Psoas muscle (tissue), 8 donors: Measurements from ENCODE around the gene ULK4. TPM values are rescaled to one million over a fixed set of nuclear protein-coding genes. Genes with fewer than 3 reads are reported as not detected.

Source experiments
- ATAC-seq, 4 donors: fragments of 200-7000 bp; cut with Tn5 transposase; one replicate each; pipeline ENCODE4 v1.9.1; 2020; ENCODE audit warnings: moderate library complexity in 3 of 4, mild to moderate bottlenecking in 2 of 4
- DNase-seq, 2 donors: peaks; one replicate each; pipeline ENCODE4 v3.0.0-alpha.2; 2020
- H3K27ac ChIP-seq: fragments of 200-600 bp; one replicate; pipeline ENCODE4 v1.8.0; 2022
- H3K27me3 ChIP-seq, 3 donors: fragments of 200-600 bp in 1 of 3; one replicate each; pipeline versions ENCODE4 v1.6.1 to v1.8.0; 2013 to 2022; ENCODE audit warnings: low read length in 2 of 3, mild to moderate bottlenecking in 2 of 3, moderate library complexity in 1 of 3; ENCODE audit not compliant: insufficient read depth in 3 of 3
- H3K36me3 ChIP-seq, 2 donors: fragments of 200-600 bp in 1 of 2; one replicate each; pipeline versions ENCODE4 v1.6.1 to v1.8.0; 2013 to 2022; ENCODE audit warnings: low read depth in 1 of 2, mild to moderate bottlenecking in 1 of 2, moderate library complexity in 1 of 2; ENCODE audit not compliant: insufficient read depth in 1 of 2
- H3K4me1 ChIP-seq: fragments of 200-600 bp; one replicate; pipeline ENCODE4 v1.8.0; 2022
- H3K4me3 ChIP-seq: fragments of 200-600 bp; one replicate; pipeline ENCODE4 v1.8.0; 2022; ENCODE audit warnings: mild to moderate bottlenecking
- H3K9me3 ChIP-seq: fragments of 200-600 bp; one replicate; pipeline ENCODE4 v1.8.0; 2022
- WGBS, 3 donors: extraction: QIAGEN DNeasy Blood & Tissue Kit; methylation state at CpG; one replicate each; pipeline versions ENCODE4 v1.1.6 to v1.1.7; 2013; 5-methylcytosine and 5-hydroxymethylcytosine counted together
- intact Hi-C, 2 donors: fragments of 100-400 bp; cut with DNase I; formaldehyde crosslinking; loops; one replicate each; pipeline versions ENCODE4 v1.11.0 to v1.14.2; 2022
- polyA plus RNA-seq, 3 donors: library from polyadenylated mRNA; stranded (reverse); fragments of 200-250 nt; gene quantifications; one replicate each; pipeline ENCODE4 v1.2.3, GENCODE V29; 2013
- total RNA-seq, 4 donors: library from RNA; stranded (reverse); fragmentation: NEBNext Ultra II Directional in 2 of 4; extraction: Animal tissue kit (Norgen Biotek cat#: 25700) in 2 of 4; gene quantifications; one replicate each; pipeline versions ENCODE4 v1.2.1 to v1.2.4, GENCODE V29; 2021 to 2023
- TF ChIP-seq, protein P1 (sequence below): fragments of 200-600 bp; IDR thresholded peaks from one replicate; pipeline ENCODE4 v1.8.0; 2022; ENCODE audit warnings: antibody characterized with exemption
- donor health status: healthy with polysubstance abuse.
- donor health status: DM: no; HTN: no; CAD: no; lungs with moderate emphysema.
- donor health status: Bipolar disorder and iron deficiency.
- donor health status: healthy.
- donor health status: DM: yes; HTN: yes; CAD: no.
- donor health status: DM: no; HTN: no; CAD: no.
- donor health status: DM: no; HTN: no; CAD: no.
- donor health status: DM: yes; HTN: yes; CAD: no.

Gene ULK4
- total and polyA plus RNA-seq, 7 donors: 0.61 to 3.2 (median 1.0) TPM

DNA sequence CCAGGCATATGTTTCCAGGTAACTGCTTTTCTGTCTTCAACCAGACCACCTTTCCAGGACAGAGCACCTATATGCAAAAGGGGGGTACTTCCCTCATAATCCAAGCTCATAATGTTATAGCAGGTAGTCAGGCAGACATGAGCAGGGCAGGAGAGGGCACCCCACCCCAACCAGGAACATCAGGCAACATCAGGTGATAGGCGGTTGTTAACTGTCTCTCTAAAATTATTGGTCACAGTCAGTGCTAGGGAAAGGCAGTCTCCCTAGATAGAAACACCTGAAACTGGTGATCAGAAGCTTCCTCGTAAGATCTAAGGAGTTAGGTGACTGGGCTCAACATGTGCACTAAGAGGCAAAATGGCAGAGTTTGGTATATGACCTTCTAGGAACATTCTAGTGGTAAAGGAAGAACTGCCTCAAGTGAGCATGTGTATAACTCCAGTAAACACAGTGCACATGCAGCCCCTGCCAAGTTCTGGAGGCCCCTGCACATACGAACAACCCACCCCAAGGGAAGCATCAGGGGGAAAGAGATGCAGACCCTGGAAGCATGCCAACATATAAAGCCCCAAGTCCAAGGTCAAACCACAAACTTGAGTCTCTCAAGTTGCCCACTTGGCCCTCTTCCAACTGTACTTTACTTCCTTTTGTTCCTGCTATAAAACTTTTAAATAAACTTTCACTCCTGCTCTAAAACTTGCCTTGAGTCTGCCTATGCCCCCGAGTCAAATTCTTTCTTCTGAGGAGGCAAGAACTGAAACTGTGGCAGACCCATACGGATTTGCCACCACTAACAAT lies 270.9 kb downstream of the ULK4 start:
- intact Hi-C loops: no loop called here

DNA sequence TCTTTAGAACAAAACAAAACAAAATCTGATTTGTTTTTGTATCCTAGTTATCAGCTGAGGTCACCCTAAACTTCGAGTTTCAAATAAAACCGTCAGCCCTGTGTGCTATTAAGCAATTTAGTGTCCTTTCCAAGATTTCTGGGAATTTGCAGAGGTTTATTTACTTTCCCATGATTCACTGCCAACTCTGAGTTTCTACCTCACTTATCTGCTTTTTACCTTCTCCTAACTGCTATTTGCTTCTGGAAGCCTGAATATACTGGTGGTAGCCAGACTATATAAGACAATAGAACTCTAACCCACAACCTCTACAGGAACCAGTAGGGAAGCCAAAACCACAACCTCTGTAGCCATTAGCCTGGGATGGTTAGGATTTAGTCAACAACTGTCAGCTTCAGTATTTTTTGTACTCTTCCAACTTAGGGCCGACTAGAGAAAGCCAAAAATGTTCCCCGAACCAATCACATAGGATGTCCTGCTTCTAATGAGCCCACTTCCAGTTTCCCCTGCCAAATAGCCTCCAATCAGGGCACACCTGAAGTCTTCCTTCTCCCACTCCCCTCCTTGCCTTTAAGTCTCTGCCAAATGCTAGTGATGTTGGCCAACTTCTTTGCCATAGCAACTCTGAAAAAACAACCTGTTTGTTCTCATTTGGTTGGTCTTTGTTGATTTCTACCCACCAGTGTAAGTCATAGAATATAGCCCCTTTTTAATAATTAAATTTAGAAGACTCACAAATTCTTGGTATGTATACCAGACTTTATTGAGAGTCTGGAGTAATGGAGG lies 273.1 kb downstream of the ULK4 start:
- H3K4me3 ChIP-seq: no peak overlapping the region
- no peaks in the 10 kb centered on the region for H3K36me3 ChIP-seq
- no peaks in the 10 kb centered on the region for H3K27me3 ChIP-seq
- intact Hi-C loops: no loop called here
- H3K4me1 ChIP-seq: no peaks in the 10 kb centered on the region
- H3K9me3 ChIP-seq: no peaks in the 10 kb centered on the region
- 30 to 49% (median 35%) methylated on average over 4 of the region's 4 CpGs for WGBS, 3 donors
- TF ChIP-seq, protein P1, sequence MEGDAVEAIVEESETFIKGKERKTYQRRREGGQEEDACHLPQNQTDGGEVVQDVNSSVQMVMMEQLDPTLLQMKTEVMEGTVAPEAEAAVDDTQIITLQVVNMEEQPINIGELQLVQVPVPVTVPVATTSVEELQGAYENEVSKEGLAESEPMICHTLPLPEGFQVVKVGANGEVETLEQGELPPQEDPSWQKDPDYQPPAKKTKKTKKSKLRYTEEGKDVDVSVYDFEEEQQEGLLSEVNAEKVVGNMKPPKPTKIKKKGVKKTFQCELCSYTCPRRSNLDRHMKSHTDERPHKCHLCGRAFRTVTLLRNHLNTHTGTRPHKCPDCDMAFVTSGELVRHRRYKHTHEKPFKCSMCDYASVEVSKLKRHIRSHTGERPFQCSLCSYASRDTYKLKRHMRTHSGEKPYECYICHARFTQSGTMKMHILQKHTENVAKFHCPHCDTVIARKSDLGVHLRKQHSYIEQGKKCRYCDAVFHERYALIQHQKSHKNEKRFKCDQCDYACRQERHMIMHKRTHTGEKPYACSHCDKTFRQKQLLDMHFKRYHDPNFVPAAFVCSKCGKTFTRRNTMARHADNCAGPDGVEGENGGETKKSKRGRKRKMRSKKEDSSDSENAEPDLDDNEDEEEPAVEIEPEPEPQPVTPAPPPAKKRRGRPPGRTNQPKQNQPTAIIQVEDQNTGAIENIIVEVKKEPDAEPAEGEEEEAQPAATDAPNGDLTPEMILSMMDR: no peak
- DNase-seq (no peak), ATAC-seq (no peak)
- H3K27ac ChIP-seq: no peak overlapping the region

More for the DNA sequence above, 270.9 kb downstream of the ULK4 start:
- DNase-seq (no peak), ATAC-seq (no peak)
- no peaks in the 10 kb centered on the region for H3K36me3 ChIP-seq
- no peak overlapping the region for H3K27ac ChIP-seq
- no peaks in the 10 kb centered on the region for H3K4me1 ChIP-seq
- H3K4me3 ChIP-seq: no peak overlapping the region
- TF ChIP-seq, protein P1: no peak
- 54 to 55% (median 54%) methylated on average over 5 of the region's 5 CpGs for WGBS, 3 donors
- no peaks in the 10 kb centered on the region for H3K9me3 ChIP-seq
- no peaks in the 10 kb centered on the region for H3K27me3 ChIP-seq

- ATAC-seq (no peak), DNase-seq (no peak)
- Histone ChIP-seq H3K27me3 (peaks cover 0 to 3% (median 0%) of the 10 kb centered on the region in 3 donors), H3K9me3 (no peaks in the 10 kb centered on the region), H3K27ac (no peak overlapping the region), H3K4me1 (no peaks in the 10 kb centered on the region), H3K36me3 (no peaks in the 10 kb centered on the region), H3K4me3 (no peak overlapping the region)
- TF ChIP-seq, protein P1: no peak
- intact Hi-C loops: no loop called here
- WGBS, 3 donors: 89 to 90% (median 90%) methylated on average over 4 of the region's 4 CpGs
Observed at GRCh38 chr3:41684797-41685735, 276.8 kb downstream of the ULK4 start.

GRCh38 chr3:41683666-41684350 lies 278.1 kb downstream of the ULK4 start:
- no peaks in the 10 kb centered on the region for H3K36me3 ChIP-seq
- TF ChIP-seq, protein P1: no peak
- H3K4me3 ChIP-seq: no peak overlapping the region
- H3K9me3 ChIP-seq: no peaks in the 10 kb centered on the region
- DNase-seq (no peak), ATAC-seq (no peak)
- intact Hi-C loops: no loop called here
- no peaks in the 10 kb centered on the region for H3K4me1 ChIP-seq
- WGBS, 3 donors: 40 to 51% (median 41%) methylated on average over 10 of the region's 10 CpGs
- H3K27me3 ChIP-seq: peaks cover 0 to 3% (median 0%) of the 10 kb centered on the region in 3 donors
- H3K27ac ChIP-seq: no peak overlapping the region
